HG02981 (cell line): ENCODE data around the gene ARMC10.
"Not testable (repeated sequence)": the region's sequence is repeated elsewhere in the genome, so short reads cannot be mapped to it uniquely, and the experiment has no call there.

ENCODE experiments used
- ATAC-seq: cut with Tn5 transposase; IDR thresholded peaks from one replicate; pipeline ENCODE4 v1.9.1; 2021; ENCODE audit warnings: mild to moderate bottlenecking, moderate library complexity; ENCODE audit not compliant: unreplicated experiment

Gene ARMC10

DNA sequence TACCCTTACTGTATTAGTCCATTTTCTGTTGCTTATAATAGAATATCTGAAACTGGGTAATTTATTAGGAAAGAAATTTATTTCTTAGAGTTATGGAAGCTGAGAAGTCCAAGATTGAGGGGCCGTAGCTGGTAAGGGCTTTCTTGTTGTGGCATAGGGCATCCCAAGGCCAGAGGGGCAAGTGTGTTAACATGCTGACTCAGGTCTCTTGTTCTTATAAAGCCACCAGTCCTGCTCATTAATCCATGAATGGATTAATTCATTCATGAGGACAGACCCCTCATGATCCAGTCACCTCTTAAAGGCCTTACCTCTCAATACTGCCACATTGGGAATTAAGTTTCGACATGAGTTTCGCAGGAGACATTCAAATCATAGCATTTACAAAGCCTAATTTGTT lies 2.4 kb downstream of the ARMC10 start:
- no peak for ATAC-seq

DNA sequence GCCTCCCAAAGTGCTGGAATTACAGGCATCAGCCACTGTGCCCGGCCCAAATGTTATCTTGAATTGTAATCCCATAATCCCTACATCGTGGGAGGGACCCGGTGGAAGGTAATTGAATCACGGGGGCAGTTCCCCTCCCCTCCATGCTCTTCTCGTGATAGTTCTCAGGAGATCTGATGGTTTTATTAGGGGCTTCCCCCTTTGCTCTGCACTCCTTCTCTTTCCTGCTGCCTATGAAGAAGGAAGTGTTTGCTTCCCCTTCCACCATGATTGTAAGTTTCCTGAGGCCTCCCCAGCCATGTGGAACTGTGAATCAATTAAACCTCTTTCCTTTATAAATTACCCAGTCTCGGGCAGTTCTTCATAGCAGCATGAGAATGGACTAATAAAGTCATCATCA lies 3.3 kb downstream of the ARMC10 start:
- not testable (repeated sequence) for ATAC-seq

DNA sequence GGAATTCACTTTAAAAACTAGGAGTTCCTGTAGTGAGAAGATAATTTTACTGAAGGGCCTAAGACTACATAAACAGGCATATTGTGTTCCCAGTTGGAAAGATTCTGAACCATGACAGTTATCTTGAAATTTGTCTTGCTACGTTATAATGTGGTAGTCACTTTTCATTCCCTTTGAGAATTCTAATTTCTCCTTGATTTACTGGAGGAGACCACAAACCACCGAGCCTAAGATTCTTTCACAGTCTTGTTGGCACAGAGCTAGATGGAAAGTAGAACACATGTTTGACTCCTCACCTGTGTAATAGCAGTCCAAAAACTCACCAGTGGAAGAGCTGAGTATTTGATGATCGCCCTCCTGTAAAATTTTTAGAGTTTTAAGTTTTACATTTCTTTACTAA lies 4.9 kb downstream of the ARMC10 start:
- ATAC-seq: no peak

DNA sequence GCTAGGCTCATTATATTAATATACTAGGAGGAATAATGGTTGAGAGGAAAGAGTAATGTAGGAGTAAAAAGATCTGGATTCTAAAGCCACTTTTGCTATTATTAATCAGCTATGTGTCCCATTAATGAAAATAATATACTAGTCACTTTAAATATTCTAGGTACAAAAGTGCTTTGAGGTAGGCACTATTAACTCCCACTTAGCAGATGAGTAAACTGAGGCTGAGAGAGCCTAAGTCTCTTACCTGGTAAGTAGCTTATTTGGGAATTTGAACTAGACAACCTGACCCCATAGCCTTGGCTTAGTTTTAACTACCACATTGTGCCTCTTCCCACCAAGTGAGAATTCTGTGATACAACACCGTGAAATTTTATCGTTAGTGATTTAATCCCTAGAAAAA lies 6.0 kb downstream of the ARMC10 start:
- ATAC-seq: no peak

DNA sequence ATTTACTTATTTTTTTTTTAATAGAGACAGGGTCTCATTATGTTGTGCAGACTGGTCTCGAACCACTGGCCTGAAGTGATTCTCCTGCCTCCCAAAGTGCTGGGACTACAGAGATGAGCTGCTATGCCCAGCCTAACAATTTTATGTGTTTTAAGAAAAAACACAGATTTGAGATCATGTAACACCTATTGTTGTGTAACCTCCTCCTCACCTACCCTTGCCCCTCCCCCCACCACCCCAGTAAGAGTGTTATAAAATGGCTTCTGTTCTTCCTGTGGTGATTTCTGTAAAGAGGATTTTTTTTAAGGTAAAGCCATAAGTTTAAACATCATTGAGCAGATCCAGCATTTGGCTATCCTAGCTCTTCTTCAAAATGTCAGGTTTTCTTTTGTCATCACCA lies 7.6 kb downstream of the ARMC10 start:
- no peak for ATAC-seq

DNA sequence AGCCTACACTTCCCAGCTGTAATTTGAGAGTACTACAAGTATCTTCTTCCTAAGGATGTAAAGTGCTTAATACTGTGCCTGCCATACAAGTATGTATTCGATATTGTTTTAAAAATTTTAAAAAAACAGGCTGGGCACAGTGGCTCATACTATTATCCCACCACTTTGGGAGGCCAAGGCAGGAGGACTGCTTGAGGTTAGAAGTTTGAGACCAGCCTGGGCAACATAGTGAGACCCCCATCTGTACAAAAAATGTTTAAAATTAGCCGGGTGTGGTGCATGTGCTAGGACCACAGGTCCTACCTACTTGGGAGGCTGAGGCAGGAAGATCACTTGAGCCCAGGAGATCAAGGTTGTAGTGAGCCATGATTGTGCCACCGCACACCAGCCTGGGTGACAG lies 8.3 kb downstream of the ARMC10 start:
- ATAC-seq: no peak

DNA sequence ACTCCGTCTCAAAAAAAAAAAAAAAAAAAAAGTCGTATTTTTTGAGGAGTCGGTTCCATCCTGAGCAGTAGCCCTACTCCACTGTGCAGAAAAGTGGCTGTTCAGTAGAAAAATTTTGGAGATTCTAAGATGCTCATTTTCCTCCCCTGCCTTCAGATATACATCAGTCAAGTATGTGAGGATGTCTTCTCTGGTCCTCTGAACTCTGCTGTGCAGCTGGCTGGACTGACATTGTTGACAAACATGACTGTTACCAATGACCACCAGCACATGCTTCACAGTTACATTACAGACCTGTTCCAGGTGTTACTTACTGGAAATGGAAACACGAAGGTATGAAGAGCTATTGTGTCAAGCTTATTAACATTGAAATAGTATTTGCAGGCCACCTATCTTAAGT lies 17.4 kb downstream of the ARMC10 start:
- ATAC-seq: not testable (repeated sequence)

DNA sequence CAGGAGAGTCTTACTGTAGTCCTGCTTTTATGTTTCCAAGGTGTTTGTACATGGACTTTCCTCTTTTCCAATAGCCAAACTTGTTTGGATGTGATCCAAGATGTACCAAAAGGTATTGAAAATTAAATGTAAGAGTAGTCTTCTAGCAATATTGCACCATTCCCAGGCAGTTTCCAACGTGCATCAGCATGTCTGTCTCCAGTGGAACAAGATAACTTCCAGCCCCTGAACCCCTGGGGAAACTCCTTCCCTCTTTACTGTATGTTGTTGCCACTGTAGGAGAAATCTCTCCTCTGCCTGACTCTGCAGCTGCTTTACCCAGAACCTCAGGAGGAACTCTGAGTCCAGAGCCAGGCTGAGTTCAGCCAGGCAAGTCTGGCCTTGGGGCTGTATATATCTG lies 18.5 kb downstream of the ARMC10 start:
- no peak for ATAC-seq

DNA sequence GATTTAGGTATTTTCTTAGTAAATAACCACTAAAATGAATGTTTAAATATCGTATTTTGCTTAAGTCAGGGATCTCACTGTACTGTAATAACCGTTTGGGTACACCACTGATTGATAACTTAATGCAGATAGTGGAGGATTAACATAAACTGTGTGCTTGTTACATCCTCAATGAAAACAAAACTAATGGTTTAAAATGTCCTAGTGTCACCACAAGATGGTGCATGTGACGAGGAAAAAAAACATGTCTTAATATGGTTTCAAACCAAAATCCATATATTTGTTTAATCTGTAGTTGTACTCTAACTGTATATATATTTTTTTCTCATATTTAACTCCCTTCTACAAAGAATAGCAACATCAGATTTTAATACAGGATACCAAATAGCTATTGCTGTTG lies 19.2 kb downstream of the ARMC10 start:
- ATAC-seq: no peak

DNA sequence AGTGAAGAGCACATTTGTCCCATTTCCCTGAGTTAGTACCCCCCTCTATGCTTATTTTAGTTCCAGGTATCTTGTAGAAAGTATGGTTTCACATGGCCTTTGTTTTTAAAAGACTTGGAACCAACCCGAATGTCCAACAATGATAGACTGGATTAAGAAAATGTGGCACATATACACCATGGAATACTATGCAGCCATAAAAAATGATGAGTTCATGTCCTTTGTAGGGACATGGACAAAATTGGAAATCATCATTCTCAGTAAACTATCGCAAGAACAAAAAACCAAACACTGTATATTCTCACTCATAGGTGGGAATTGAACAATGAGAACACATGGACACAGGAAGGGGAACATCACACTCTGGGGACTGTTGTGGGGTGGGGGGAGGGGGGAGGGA lies 20.6 kb downstream of the ARMC10 start:
- not testable (repeated sequence) for ATAC-seq

DNA sequence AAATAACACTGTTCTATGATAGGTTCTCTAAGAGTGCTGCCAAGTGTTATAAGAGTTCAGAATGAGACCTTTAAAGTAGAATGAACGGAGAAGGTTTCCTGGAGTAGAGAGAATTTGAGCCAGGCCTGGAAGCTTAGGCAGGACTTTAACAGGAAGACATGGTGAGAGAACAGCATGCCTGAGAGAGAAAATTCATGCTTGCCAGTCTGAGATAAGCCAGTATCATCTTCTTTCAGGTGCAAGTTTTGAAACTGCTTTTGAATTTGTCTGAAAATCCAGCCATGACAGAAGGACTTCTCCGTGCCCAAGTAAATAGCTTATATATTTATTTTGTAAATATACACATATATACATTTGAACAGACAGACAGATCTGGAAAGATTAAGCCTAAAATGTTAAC lies 22.1 kb downstream of the ARMC10 start:
- ATAC-seq: no peak

DNA sequence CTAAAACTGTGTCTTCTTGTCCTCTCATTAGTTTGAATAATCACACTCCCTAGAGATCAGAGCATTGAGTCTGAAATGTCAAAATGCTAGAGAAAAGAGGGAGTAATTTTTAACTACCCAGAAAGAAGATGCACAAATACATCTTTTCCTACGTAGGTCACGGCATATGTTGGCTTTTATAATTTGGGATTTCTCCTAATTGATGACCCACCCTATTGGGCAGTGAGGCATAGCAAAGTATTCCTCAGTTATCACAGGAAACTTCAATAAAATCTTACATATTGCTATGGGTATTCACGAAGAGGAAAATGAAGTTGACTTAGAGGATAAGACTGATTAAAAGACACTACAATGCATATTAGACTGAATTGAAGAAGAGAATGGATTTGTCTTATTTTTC lies 25.4 kb downstream of the ARMC10 start:
- ATAC-seq: no peak

DNA sequence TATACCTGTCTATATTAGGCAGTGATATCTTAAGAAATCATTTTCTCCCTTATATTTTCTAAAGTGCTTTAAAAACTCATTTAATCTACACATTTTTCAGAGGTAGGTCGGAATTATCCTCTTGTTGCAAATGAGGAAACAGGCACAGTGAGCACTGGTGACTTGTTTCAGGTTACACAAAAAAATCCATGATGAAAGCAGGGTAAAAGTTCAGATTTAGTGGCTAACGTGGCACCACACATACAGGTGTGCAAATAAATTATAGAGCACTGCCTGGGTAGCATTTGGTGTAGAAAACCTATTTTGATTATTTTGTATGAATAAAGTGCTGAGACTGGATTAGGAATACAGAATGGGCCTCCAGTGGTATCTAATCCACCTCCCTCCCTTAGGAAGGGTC lies 26.6 kb downstream of the ARMC10 start:
- no peak for ATAC-seq

DNA sequence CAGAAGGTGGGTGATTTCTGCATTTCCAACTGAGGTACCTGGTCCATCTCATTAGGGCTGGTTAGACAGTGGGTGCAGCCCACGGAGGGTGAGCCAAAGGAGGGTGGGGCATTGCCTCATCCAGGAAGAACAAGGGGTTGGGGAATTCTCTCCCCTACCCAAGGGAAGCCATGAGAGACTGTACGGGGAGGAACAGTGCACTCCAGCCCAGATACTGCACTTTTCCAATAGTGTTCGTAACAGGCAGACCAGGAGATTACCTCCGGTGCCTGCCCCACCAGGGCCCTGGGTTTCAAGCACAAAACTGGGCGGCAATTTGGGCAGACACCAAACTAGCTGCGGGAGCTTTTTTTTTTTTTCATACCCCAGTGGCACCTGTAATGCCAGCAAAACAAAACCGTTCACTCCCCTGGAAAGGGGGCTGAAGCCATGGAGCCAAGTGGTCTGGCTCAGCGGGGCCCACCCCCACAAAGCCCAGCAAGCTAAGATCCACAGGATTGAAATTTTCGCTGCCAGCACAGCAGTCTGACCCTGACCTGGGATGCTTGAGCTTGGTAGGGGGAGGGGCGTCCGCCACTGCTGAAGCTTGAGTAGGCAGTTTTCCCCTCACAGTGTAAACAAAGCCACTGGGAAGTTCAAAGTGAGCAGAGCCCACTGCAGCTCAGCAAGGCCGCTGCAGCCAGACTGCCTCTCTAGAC lies 31.2 kb downstream of the ARMC10 start:
- ATAC-seq: no peak

DNA sequence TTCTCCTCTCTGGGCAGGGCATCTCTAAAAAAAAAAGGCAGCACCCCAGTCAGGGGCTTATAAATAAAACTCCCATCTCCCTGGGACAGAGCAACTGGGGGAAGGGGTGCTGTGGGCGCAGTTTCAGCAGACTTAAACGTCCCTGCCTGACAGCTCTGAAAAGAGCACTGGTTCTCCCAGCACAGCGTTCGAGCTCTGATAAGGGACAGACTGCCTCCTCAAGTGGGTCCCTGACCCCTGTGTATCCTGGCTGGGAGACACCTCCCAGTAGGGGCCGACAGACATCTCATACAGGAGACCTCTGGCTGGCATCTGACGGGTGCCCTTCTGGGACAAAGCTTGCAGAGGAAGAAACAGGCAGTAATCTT lies 31.7 kb downstream of the ARMC10 start:
- ATAC-seq: not testable (repeated sequence)

DNA sequence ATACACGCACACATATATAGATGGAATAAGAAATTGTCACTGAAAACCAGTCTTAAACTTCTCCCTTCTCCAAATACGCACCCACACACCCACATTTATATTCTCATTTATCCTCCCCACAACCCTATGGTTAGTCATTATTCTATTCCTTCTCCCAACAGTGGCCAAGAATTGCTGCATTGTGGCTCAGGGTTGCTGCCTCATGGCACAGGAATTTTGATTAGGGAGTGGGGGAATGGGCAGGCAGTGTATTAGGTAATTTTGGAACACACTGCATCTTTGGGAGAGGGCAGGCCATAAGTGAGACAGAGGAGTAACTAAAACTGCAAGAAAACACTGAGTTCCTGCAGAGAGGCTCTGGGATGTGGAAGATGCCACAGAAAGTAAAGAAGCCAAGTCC lies 38.2 kb downstream of the ARMC10 start:
- ATAC-seq: no peak

DNA sequence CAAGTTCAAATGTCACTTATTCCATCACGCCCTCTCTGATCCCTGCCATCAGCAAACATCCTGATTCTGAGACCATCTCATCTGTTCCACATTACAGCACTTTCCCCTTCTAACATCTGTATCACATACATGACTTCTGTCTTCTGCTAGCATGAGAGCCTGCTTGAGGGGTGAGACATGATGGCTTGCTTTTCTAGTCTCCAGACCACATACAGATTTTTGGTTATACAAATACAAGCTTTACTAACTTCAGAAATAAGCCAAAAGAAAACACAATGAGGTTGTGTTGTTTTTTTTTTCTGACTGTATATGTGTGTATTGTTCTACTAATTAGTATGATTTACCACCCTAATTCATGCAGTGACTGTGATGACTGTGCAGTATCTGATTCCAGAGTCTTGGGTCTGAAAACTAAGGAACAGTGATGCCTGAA lies 39.7 kb downstream of the ARMC10 start:
- no peak for ATAC-seq

DNA sequence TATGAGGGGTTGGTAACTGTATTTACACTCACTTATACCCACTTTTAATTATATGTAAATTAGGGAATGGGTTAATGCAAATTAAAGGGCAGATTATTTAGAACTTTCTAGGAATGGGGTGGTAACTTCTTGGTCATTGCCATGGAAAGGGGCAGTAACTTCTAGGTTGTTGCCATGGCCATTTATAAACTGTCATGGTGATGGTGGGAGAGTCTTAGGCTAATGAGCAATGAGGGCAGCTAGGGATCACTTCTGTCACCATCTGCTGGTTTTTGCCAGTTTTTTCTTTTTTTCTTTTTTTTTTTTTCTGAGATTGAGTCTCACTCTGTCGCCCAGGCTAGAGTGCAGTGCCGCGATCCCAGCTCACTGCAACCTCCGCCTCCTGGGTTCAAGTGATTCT lies 40.8 kb downstream of the ARMC10 start:
- ATAC-seq: no peak

DNA sequence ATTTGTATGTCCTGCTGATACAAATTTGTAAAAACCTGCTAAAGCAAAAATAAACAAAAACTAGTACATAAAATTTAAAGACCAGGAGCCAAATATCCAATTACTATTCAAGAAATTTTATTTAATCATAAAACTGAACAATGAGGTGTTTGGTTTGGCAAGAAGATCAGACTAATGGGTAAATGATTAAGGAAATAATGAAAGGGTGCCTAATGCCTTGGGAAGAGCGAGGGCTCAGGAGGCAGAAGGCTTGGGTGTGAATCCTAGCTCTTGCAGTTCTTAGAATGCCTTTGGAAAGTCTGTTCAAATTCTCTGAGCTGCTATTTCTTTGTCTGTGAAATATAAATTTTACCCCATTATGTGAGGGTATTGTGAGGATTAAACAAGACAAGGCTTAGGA lies 41.6 kb downstream of the ARMC10 start:
- no peak for ATAC-seq

DNA sequence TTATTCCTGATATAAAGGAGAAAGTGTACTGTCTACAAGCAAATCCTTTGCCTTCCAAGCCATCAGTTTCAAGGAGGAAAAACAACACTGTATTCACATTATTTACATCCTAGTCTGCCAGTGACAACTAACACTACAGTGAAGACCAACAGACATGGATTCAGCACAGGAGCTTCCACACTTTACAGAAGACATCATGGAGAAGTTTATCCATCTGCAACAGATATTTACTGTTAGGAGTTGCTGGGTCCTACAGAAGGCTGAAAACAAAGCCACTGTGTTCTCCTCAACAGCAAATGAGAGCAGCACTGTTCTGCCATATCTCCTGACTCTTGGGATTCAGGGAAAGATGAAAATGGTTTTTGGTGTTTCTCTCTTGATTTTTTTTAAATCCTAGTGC lies 42.1 kb downstream of the ARMC10 start:
- no peak for ATAC-seq

DNA sequence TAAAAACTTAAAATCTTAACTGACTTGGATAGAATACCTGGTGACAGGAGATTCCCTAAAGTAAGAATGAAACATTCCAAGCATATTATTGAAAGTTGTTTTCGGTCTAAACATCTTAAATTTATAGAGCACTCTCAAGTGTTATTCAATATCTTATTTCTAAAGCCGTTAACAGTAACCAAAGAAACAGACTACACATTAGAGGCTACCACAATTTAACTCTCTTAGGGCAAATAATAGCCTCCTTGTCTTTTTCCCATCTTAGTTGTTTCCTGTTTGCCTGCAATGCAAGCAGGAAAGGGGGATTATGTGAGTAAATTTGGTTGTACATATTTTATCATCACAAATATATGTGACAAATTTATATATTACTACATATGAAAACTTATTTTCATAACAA lies 42.5 kb downstream of the ARMC10 start:
- no peak for ATAC-seq

DNA sequence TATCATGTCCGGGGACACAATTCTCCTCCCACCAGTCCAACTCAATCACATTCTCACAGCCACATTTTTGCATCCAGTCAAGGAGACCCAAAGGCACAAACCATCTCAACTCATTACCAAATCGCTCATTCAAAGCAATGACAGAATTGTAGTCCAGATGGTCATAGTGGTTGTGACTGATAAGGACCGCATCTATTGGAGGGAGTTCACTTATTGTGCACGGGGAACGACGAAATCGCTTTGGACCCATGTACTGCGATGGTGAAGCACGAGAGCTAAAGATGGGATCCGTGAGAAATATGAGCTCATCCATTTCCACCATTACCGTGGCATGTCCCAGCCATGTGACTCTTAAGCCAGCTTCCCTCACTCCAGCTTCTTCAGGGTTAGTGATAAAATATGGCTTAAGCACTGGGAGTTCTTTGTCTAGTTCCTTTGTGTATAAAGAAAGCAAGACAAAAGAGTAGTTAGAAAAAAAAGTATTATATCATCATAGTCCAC lies 44.9 kb downstream of the ARMC10 start:
- no peak for ATAC-seq

DNA sequence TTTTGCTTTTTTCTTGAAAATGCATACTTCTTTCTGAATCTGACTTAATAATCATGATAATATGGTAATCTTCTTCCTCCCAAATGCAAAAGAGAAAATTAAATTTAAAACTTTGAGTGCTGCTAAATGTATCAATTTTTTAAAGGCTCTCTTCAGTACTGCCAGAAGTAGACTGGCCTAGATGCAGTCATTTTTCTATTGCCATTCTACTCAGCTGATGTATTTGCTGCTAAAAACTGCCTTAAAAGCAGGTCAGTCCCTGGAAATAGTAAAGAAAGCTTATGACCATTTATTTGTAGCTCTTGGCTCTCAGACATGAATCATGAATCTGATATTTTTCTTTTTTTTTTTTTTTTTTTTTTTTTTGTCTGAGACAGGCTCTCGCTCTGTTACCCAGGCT lies 45.4 kb downstream of the ARMC10 start:
- ATAC-seq: no peak
